Keratinocyte (primary cell): ENCODE data around the gene ALDH1L1. TPM values are rescaled to one million over a fixed set of nuclear protein-coding genes. Genes with fewer than 3 reads are reported as not detected.

ENCODE experiments used
- DNase-seq: peaks from one replicate; pipeline ENCODE4 v3.0.0-alpha.2; 2011; ENCODE audit warnings: low read depth, missing footprints, low spot score
- FAIRE-seq: peaks from 2 replicates; lab custom pipeline; 2011; peaks lifted over from hg19 to GRCh38; lab: Jason Lieb, UNC
- H2AFZ ChIP-seq: 2 replicates; pipeline ENCODE4 v1.6.0; 2012; ENCODE audit warnings: low read length, control low read depth, inconsistent platforms; ENCODE audit not compliant: control insufficient read depth
- H3K27ac ChIP-seq: 2 replicates; pipeline ENCODE4 v1.5.1; 2011; ENCODE audit warnings: low read length; ENCODE audit not compliant: control insufficient read depth, insufficient read depth
- H3K27me3 ChIP-seq: 3 replicates; pipeline ENCODE4 v1.6.0; 2011; ENCODE audit warnings: low read length; ENCODE audit not compliant: control insufficient read depth, insufficient read depth; ENCODE audit errors: extremely low read depth
- H3K36me3 ChIP-seq, 2 experiments: 2 replicates in 1 of 2; 3 replicates in 1 of 2; pipeline ENCODE4 v1.5.1; 2011; ENCODE audit warnings: low read length in 2 of 2, mild to moderate bottlenecking in 1 of 2; ENCODE audit not compliant: control insufficient read depth in 2 of 2, insufficient read depth in 2 of 2; ENCODE audit errors: extremely low read depth in 1 of 2
- H3K4me1 ChIP-seq: 3 replicates; pipeline ENCODE4 v1.5.1; 2011; ENCODE audit warnings: low read length; ENCODE audit not compliant: control insufficient read depth, insufficient read depth; ENCODE audit errors: extremely low read depth
- H3K4me2 ChIP-seq: 3 replicates; pipeline ENCODE4 v1.6.0; 2011; ENCODE audit warnings: low read depth, low read length; ENCODE audit not compliant: control insufficient read depth, insufficient read depth; ENCODE audit errors: extremely low read depth
- H3K4me3 ChIP-seq, 3 experiments: fragments of 200-600 bp in 1 of 3; sonication (generic) in 1 of 3; 2 replicates in 2 of 3; 3 replicates in 1 of 3; pipeline ENCODE4 v1.5.1; 2011 to 2016; ENCODE audit warnings: low read length in 3 of 3, mild to moderate bottlenecking in 3 of 3, control low read depth in 2 of 3, inconsistent platforms in 1 of 3, low read depth in 1 of 3, mixed read lengths in 1 of 3, mixed run types in 1 of 3, moderate library complexity in 1 of 3; ENCODE audit not compliant: control insufficient read depth in 2 of 3, insufficient read depth in 2 of 3; ENCODE audit errors: extremely low read depth in 1 of 3
- H3K79me2 ChIP-seq: 2 replicates; pipeline ENCODE4 v1.6.0; 2012; ENCODE audit warnings: low read length; ENCODE audit not compliant: control insufficient read depth, insufficient read depth
- H3K9ac ChIP-seq: 3 replicates; pipeline ENCODE4 v1.6.0; 2011; ENCODE audit warnings: low read length; ENCODE audit not compliant: control insufficient read depth, insufficient read depth; ENCODE audit errors: extremely low read depth
- H3K9me1 ChIP-seq: 3 replicates; pipeline ENCODE4 v1.6.0; 2011; ENCODE audit warnings: low read length; ENCODE audit not compliant: control insufficient read depth, insufficient read depth; ENCODE audit errors: extremely low read depth
- H3K9me3 ChIP-seq: 2 replicates; pipeline ENCODE4 v1.5.1; 2012; ENCODE audit warnings: low read depth, low read length; ENCODE audit not compliant: control insufficient read depth
- H4K20me1 ChIP-seq: 3 replicates; pipeline ENCODE4 v1.6.0; 2011; ENCODE audit warnings: low read length; ENCODE audit not compliant: control insufficient read depth, insufficient read depth; ENCODE audit errors: extremely low read depth
- EZH2 ChIP-seq: IDR thresholded peaks from one replicate; pipeline ENCODE4 v1.6.1; 2012; ENCODE audit warnings: inconsistent platforms, mild to moderate bottlenecking, low read length, moderate library complexity
- dilution Hi-C: fragments of 300-500 bp; cut with MboI; formaldehyde crosslinking; loops from one replicate; pipeline ENCODE4 v1.7.0; 2020; ENCODE audit warnings: low sequenced_read_pairs; ENCODE audit not compliant: extremely low pct_ligation_motif_present
- polyA plus RNA-seq, 5 experiments: library from polyadenylated mRNA; depleted of rRNA in 3 of 5; stranded (reverse) in 3 of 5; stranded (forward) in 1 of 5; unstranded in 1 of 5; fragments of >200 nt; gene quantifications; 1 replicate in 1 of 5; 2 replicates in 3 of 5; 3 replicates in 1 of 5; pipeline versions ENCODE4 v1.2.1 to v1.2.3, GENCODE V29; 2011 to 2012; ENCODE audit warnings: missing spikeins in 2 of 5, low read depth in 1 of 5, low replicate concordance in 1 of 5
- TF ChIP-seq, protein P1 (sequence below), 3 experiments: IDR thresholded peaks in 1 of 3; conservative IDR thresholded peaks in 1 of 3; optimal IDR thresholded peaks in 1 of 3; 2 replicates in 2 of 3; 3 replicates in 1 of 3; pipeline versions ENCODE3 to v1.5.1; 2011; ENCODE audit warnings: low read length in 3 of 3, mild to moderate bottlenecking in 3 of 3, moderate library complexity in 2 of 3, control low read depth in 1 of 3, inconsistent platforms in 1 of 3; ENCODE audit not compliant: insufficient read depth in 2 of 3; ENCODE audit errors: extremely low read depth in 1 of 3

ALDH1L1 gene
- polyA plus RNA-seq, 1 donor (not counting 4 experiments of a cell fraction or from before 2014, with no cell fraction given) = 0.35 TPM

DNA sequence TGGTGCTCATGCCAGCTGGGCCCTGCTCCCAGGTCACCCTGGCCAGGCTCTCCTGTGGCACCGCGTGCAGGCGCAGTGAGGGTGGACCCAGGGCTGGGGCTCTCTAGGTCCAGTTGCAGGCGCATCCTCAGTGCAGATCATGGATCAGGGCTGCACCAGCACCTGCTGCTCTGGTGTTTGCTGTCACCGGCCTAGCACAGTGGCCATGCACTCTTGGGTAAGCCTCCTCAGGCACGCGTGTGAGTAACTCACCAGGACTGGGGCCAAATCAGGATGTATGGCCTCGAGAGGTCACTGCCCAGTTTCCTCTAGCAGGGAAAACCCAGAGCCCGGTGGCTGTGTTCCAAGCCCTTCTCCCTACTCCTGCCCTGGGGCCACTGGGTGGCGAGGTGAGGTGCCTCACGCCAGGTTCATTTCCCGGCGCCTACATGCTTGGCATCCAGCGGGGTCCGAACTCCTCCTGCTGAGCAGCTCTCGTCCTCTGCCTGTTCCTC, 50.9 kb downstream of the ALDH1L1 start:
- no peaks in the 10 kb centered on the region for H3K9me3 ChIP-seq
- H3K4me3 ChIP-seq = no peak overlapping the region
- dilution Hi-C loops = no loop called here
- DNase-seq (no peak), FAIRE-seq (no peak)
- peaks cover 5% of the 10 kb centered on the region for H3K27me3 ChIP-seq
- H3K79me2 ChIP-seq = no peaks in the 10 kb centered on the region
- H3K36me3 ChIP-seq = no peaks in the 10 kb centered on the region
- no peak overlapping the region for H3K27ac ChIP-seq
- H3K4me1 ChIP-seq = no peaks in the 10 kb centered on the region
- TF ChIP-seq EZH2 = no peak
- TF ChIP-seq, protein P1, sequence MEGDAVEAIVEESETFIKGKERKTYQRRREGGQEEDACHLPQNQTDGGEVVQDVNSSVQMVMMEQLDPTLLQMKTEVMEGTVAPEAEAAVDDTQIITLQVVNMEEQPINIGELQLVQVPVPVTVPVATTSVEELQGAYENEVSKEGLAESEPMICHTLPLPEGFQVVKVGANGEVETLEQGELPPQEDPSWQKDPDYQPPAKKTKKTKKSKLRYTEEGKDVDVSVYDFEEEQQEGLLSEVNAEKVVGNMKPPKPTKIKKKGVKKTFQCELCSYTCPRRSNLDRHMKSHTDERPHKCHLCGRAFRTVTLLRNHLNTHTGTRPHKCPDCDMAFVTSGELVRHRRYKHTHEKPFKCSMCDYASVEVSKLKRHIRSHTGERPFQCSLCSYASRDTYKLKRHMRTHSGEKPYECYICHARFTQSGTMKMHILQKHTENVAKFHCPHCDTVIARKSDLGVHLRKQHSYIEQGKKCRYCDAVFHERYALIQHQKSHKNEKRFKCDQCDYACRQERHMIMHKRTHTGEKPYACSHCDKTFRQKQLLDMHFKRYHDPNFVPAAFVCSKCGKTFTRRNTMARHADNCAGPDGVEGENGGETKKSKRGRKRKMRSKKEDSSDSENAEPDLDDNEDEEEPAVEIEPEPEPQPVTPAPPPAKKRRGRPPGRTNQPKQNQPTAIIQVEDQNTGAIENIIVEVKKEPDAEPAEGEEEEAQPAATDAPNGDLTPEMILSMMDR (optimal IDR thresholded peaks at IDR 0.05 in 1 of 3, IDR thresholded peaks at IDR 0.05 in 1 of 3, conservative IDR thresholded peaks at IDR 0.05 in 1 of 3; ENCODE audit: extremely low read depth in 1 of 3, insufficient read depth in 2 of 3, low read length in 3 of 3) = no peak
- H3K9me1 ChIP-seq = no peaks in the 10 kb centered on the region
- H3K4me2 ChIP-seq = no peak overlapping the region
- H4K20me1 ChIP-seq = no peaks in the 10 kb centered on the region
- H2AFZ ChIP-seq = no peak overlapping the region
- no peak overlapping the region for H3K9ac ChIP-seq

DNA sequence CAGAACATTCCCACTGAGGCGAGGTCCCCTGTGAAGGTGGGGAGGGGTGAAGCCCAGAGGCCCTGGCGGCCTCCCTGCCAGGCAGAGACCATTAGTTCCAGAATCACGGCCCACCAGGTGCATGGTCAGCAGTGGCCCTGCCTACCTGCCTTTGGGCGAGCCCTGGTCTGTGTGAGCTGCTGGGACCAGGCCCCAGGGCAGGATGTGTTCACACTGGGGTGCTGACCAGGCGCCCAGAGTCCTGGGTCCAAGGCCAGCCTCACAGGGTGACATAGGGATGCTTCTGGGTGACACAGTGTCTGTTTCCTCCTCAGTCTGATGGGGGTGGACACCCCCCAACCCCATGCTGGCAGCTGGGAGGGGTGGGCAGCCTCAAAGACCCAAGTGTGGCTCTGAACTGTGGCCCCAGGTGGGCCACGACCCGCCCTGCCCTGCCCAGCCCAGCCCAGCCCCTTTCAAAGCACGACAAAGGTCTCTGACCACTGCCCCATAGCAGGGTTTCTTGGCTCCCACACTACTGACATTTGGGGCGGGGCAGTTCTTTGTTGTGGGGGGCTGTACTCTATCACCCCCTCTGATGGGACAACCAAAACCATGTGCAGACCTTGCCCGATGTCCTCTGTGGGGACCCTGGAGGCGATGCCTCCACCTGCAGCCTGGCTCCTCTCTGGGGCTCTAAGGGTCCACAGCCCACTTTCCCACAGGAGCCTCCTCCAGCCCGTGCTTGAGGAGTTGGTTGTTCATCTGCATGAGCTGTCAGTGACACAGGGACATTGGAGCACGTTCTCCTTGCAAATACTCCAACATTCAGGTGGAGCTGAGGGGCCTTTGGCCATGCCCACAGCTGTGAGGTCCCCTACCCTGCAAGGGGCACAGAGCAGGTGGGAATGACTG, 51.6 kb downstream of the ALDH1L1 start:
- dilution Hi-C loops = no loop called here
- TF ChIP-seq EZH2 = no peak
- TF ChIP-seq, protein P1 (optimal IDR thresholded peaks at IDR 0.05 in 1 of 3, IDR thresholded peaks at IDR 0.05 in 1 of 3, conservative IDR thresholded peaks at IDR 0.05 in 1 of 3; ENCODE audit: extremely low read depth in 1 of 3, insufficient read depth in 2 of 3, low read length in 3 of 3) = no peak
- Histone ChIP-seq H4K20me1 (no peaks in the 10 kb centered on the region), H3K27me3 (peaks cover 8% of the 10 kb centered on the region), H2AFZ (no peak overlapping the region), H3K27ac (no peak overlapping the region), H3K9me1 (no peaks in the 10 kb centered on the region), H3K36me3 (no peaks in the 10 kb centered on the region), H3K4me3 (no peak overlapping the region), H3K9ac (no peak overlapping the region), H3K4me2 (no peak overlapping the region), H3K79me2 (no peaks in the 10 kb centered on the region), H3K9me3 (no peaks in the 10 kb centered on the region), H3K4me1 (no peaks in the 10 kb centered on the region)
- DNase-seq (no peak), FAIRE-seq (no peak)
